OCI-LY7 (cell line): ENCODE data around the gene PGBD1. TPM values are rescaled to one million over a fixed set of nuclear protein-coding genes. Genes with fewer than 3 reads are reported as not detected.

Experiments used
- Bru-seq: library from RNA; stranded (reverse); fragments of 400-500 nt; gene quantifications from one replicate; lab custom pipeline; 2021; lab: Mats Ljungman, UMichigan
- BruChase-seq, 2 experiments: library from RNA; stranded (reverse); fragments of 400-500 nt; gene quantifications; one replicate each; lab custom pipeline; 2021; lab: Mats Ljungman, UMichigan
- BruUV-seq: library from RNA; stranded (reverse); fragments of 400-500 nt; replicated peaks from 2 replicates; lab custom pipeline; 2021; lab: Mats Ljungman, UMichigan
- CTCF ChIA-PET: fragments of 300-600 bp; sonication (Branson Sonifier 250); formaldehyde crosslinking; loops from one replicate; lab custom pipeline; 2022; ENCODE audit warnings: antibody characterized with exemption; ENCODE audit not compliant: unreplicated experiment; lab: Charles Lee
- POLR2A ChIA-PET: fragments of 300-600 bp; sonication (Branson Sonifier 250); formaldehyde crosslinking; loops from one replicate; lab custom pipeline; 2022; ENCODE audit warnings: antibody characterized with exemption; lab: Charles Lee
- DNase-seq: peaks from one replicate; pipeline ENCODE4 v3.0.0-alpha.2; 2015; ENCODE audit warnings: low spot score
- H2AFZ ChIP-seq: fragments of 200-600 bp; sonication (generic), shearing (Covaris generic); 2 replicates; pipeline ENCODE4 v1.6.1; 2014; ENCODE audit warnings: mild to moderate bottlenecking, antibody characterized with exemption, low read length, moderate library complexity
- H3K27ac ChIP-seq: fragments of 200-600 bp; sonication (generic); 2 replicates; pipeline ENCODE4 v1.5.1; 2014; ENCODE audit warnings: mixed run types, low read depth, mild to moderate bottlenecking, moderate library complexity, low read length, inconsistent platforms; ENCODE audit not compliant: poor library complexity, severe bottlenecking
- H3K36me3 ChIP-seq: fragments of 200-600 bp; sonication (generic); 2 replicates; pipeline ENCODE4 v1.6.1; 2014; ENCODE audit warnings: mild to moderate bottlenecking, antibody characterized with exemption, low read length, moderate library complexity, mixed read lengths; ENCODE audit not compliant: insufficient read depth
- H3K4me1 ChIP-seq: fragments of 200-600 bp; sonication (generic); 2 replicates; pipeline ENCODE4 v1.5.1; 2014; ENCODE audit warnings: mild to moderate bottlenecking, low read length; ENCODE audit not compliant: insufficient read depth, poor library complexity, severe bottlenecking
- H3K4me2 ChIP-seq: fragments of 200-600 bp; sonication (generic); 2 replicates; pipeline ENCODE4 v1.6.1; 2014; ENCODE audit warnings: mild to moderate bottlenecking, low read length
- H3K4me3 ChIP-seq: fragments of 200-600 bp; sonication (generic); 2 replicates; pipeline ENCODE4 v1.5.1; 2014; ENCODE audit warnings: mild to moderate bottlenecking, low read depth, low read length; ENCODE audit not compliant: poor library complexity, severe bottlenecking
- H3K79me2 ChIP-seq: fragments of 200-600 bp; sonication (generic); 2 replicates; pipeline ENCODE4 v1.6.1; 2016; ENCODE audit warnings: low read depth, mild to moderate bottlenecking, low read length, moderate library complexity, mixed read lengths; ENCODE audit not compliant: insufficient read depth
- H3K9me2 ChIP-seq: fragments of 200-600 bp; sonication (generic); 2 replicates; pipeline ENCODE4 v1.6.1; 2016; ENCODE audit warnings: mild to moderate bottlenecking, low read length, mixed read lengths; ENCODE audit not compliant: insufficient read depth
- H3K9me3 ChIP-seq: fragments of 200-600 bp; sonication (generic); 2 replicates; pipeline ENCODE4 v1.6.1; 2014; ENCODE audit warnings: mild to moderate bottlenecking, mixed run types, low read length, mixed read lengths
- H4K20me1 ChIP-seq: fragments of 200-600 bp; sonication (generic); 2 replicates; pipeline ENCODE4 v1.6.1; 2014; ENCODE audit warnings: mild to moderate bottlenecking, antibody characterized with exemption, low read length, moderate library complexity, mixed read lengths; ENCODE audit not compliant: insufficient read depth
- EZH2phosphoT487 ChIP-seq: fragments of 200-600 bp; sonication (generic); IDR thresholded peaks from 2 replicates; pipeline ENCODE4 v1.6.1; 2018; ENCODE audit warnings: low read depth, borderline replicate concordance, mild to moderate bottlenecking, mixed run types, antibody characterized with exemption, low read length, moderate library complexity, mixed read lengths
- intact Hi-C: fragments of 100-400 bp; cut with micrococcal nuclease; formaldehyde crosslinking; loops from one replicate; pipeline ENCODE4 v1.10.0; 2022; ENCODE audit not compliant: unreplicated experiment
- long read RNA-seq: library from polyadenylated mRNA; stranded (forward); transcript quantifications from one replicate; pipeline ENCODE4 v2.0.0, GENCODE V29; 2022
- total RNA-seq, 2 experiments: library from RNA; depleted of rRNA in 1 of 2; stranded (reverse); fragments of >200 nt in 1 of 2; shearing (Covaris generic) in 1 of 2; gene quantifications; 2 replicates each; pipeline ENCODE4 v1.2.3, GENCODE V29; 2014 to 2022
- TF ChIP-seq, protein P1 (sequence below): fragments of 200-600 bp; sonication (generic); conservative IDR thresholded peaks from 2 replicates; pipeline ENCODE4 v1.5.1; 2014; ENCODE audit warnings: mild to moderate bottlenecking, antibody characterized with exemption, low read length, moderate library complexity, mixed read lengths

Gene PGBD1, protein sequence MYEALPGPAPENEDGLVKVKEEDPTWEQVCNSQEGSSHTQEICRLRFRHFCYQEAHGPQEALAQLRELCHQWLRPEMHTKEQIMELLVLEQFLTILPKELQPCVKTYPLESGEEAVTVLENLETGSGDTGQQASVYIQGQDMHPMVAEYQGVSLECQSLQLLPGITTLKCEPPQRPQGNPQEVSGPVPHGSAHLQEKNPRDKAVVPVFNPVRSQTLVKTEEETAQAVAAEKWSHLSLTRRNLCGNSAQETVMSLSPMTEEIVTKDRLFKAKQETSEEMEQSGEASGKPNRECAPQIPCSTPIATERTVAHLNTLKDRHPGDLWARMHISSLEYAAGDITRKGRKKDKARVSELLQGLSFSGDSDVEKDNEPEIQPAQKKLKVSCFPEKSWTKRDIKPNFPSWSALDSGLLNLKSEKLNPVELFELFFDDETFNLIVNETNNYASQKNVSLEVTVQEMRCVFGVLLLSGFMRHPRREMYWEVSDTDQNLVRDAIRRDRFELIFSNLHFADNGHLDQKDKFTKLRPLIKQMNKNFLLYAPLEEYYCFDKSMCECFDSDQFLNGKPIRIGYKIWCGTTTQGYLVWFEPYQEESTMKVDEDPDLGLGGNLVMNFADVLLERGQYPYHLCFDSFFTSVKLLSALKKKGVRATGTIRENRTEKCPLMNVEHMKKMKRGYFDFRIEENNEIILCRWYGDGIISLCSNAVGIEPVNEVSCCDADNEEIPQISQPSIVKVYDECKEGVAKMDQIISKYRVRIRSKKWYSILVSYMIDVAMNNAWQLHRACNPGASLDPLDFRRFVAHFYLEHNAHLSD
- total RNA-seq (2014; rRNA removed; shearing (Covaris generic)) (1.6 and 3.3 TPM in 2 replicates), total RNA-seq (2022) (1.6 and 1.9 TPM in 2 replicates), Bru-seq, nascent RNA (percentile 48 among the genes with signal in this experiment), BruChase-seq, experiment 1, labeled RNA remaining after a 6-hour chase (percentile 43 among the genes with signal in this experiment), BruChase-seq, experiment 2, labeled RNA remaining after a 2-hour chase (percentile 50 among the genes with signal in this experiment)
- long read RNA-seq, partial matches to known transcripts: 0 of 5 reads
- long read RNA-seq, other reads (novel, unspliced or antisense): 5 of 5 reads

- Histone ChIP-seq H3K9me2 (no peaks in the 10 kb centered on the region), H3K9me3 (no peaks in the 10 kb centered on the region), H3K4me2 (peak within 1 kb of the TSS; percentile 68), H3K27ac (no peak within 1 kb of the TSS), H4K20me1 (no peaks in the 10 kb centered on the region), H3K4me3 (peak within 1 kb of the TSS; percentile 69), H2AFZ (peak within 1 kb of the TSS; percentile 81), H3K79me2 (no peaks in the 10 kb centered on the region), H3K36me3 (peaks cover 3% of the 10 kb centered on the region; the same call in 1 of the 2 replicates), H3K4me1 (peaks cover 7% of the 10 kb centered on the region)
- peak; percentile 71 for DNase-seq
- TF ChIP-seq, protein P1, sequence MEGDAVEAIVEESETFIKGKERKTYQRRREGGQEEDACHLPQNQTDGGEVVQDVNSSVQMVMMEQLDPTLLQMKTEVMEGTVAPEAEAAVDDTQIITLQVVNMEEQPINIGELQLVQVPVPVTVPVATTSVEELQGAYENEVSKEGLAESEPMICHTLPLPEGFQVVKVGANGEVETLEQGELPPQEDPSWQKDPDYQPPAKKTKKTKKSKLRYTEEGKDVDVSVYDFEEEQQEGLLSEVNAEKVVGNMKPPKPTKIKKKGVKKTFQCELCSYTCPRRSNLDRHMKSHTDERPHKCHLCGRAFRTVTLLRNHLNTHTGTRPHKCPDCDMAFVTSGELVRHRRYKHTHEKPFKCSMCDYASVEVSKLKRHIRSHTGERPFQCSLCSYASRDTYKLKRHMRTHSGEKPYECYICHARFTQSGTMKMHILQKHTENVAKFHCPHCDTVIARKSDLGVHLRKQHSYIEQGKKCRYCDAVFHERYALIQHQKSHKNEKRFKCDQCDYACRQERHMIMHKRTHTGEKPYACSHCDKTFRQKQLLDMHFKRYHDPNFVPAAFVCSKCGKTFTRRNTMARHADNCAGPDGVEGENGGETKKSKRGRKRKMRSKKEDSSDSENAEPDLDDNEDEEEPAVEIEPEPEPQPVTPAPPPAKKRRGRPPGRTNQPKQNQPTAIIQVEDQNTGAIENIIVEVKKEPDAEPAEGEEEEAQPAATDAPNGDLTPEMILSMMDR: no peak
- no peak for TF ChIP-seq EZH2phosphoT487
- intact Hi-C loops: loop anchor here (1.0 kb wide), 2 partner anchors 29 to 118 kb away; partner anchors contain the start of genes ZKSCAN4 and ZSCAN12
- no TSS peak for BruUV-seq
- ChIA-PET CTCF (no interaction called here), POLR2A (interaction anchor here (0.6 to 1.5 kb wide), 8 partner anchors 11 to 118 kb away, joined by 3 to 9 read pairs (median 3); partner anchors contain the start of genes ZKSCAN4, ZSCAN12 and ZSCAN26)
Observed at GRCh38 chr6:28281288-28282064, at the start of gene PGBD1. Gene PGBD1, plus strand, starts transcription at chr6:28281572. Its CDS starts 2,242 bp downstream, at chr6:28283814.

DNA sequence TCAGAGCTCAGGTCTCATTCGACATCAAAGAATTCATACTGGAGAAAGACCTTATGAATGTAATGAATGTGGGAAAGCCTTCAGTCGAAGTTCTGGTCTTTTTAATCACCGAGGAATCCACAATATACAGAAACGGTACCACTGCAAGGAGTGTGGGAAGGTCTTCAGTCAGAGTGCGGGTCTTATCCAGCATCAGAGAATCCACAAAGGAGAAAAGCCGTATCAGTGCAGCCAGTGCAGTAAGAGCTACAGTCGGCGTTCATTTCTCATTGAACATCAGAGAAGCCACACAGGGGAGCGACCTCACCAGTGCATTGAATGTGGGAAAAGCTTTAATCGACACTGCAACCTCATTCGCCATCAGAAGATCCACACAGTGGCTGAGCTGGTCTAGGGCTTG, 48.6 kb upstream of the PGBD1 start:
- no peak overlapping the region for H3K4me2 ChIP-seq
- H3K4me1 ChIP-seq: no peaks in the 10 kb centered on the region
- H2AFZ ChIP-seq: no peak overlapping the region
- CTCF ChIA-PET: no interaction called here
- no peak overlapping the region for H3K4me3 ChIP-seq
- H3K9me2 ChIP-seq: no peaks in the 10 kb centered on the region
- H4K20me1 ChIP-seq: no peaks in the 10 kb centered on the region
- DNase-seq: no peak
- H3K27ac ChIP-seq: no peak overlapping the region
- H3K36me3 ChIP-seq: 0 out of 2 replicates have a peak, but pooled peaks cover 4% of the 10 kb centered on the region
- no peaks in the 10 kb centered on the region for H3K9me3 ChIP-seq
- POLR2A ChIA-PET: no interaction called here
- BruUV-seq: no TSS peak
- TF ChIP-seq EZH2phosphoT487: no peak
- TF ChIP-seq, protein P1: no peak
- no peaks in the 10 kb centered on the region for H3K79me2 ChIP-seq
- intact Hi-C loops: no loop called here
